Left lung (tissue), 10 donors: ENCODE measurements around the gene SPACA5B. TPM values are rescaled to one million over a fixed set of nuclear protein-coding genes. Genes with fewer than 3 reads are reported as not detected.
"Not testable (repeated sequence)": the region's sequence is repeated elsewhere in the genome, so short reads cannot be mapped to it uniquely, and the experiment has no call there.

ENCODE experiments used
- ATAC-seq: fragments of 200-7000 bp; cut with Tn5 transposase; one replicate; pipeline ENCODE4 v1.9.1; 2020; ENCODE audit warnings: moderate library complexity
- DNase-seq, 4 donors: peaks; one replicate each; pipeline ENCODE4 v3.0.0-alpha.2; 2013 to 2020
- H3K27ac ChIP-seq, 2 donors: fragments of 200-600 bp; sonication (generic) in 1 of 2; one replicate each; pipeline versions ENCODE4 v1.5.0 to v1.8.0; 2020 to 2021
- H3K27me3 ChIP-seq, 2 donors: fragments of 200-600 bp; sonication (generic) in 1 of 2; one replicate each; pipeline versions ENCODE4 v1.5.0 to v1.8.0; 2020 to 2021
- H3K36me3 ChIP-seq, 2 donors: fragments of 200-600 bp; sonication (generic) in 1 of 2; one replicate each; pipeline versions ENCODE4 v1.5.0 to v1.8.0; 2020 to 2021
- H3K4me1 ChIP-seq, 2 donors: fragments of 200-600 bp; one replicate each; pipeline ENCODE4 v1.8.0; 2021
- H3K4me3 ChIP-seq, 2 donors: fragments of 200-600 bp; sonication (generic) in 1 of 2; one replicate each; pipeline versions ENCODE4 v1.5.0 to v1.8.0; 2020 to 2021; ENCODE audit warnings: mild to moderate bottlenecking in 1 of 2
- H3K9me3 ChIP-seq, 2 donors: fragments of 200-600 bp; sonication (generic) in 1 of 2; one replicate each; pipeline versions ENCODE4 v1.5.0 to v1.8.0; 2020 to 2021
- intact Hi-C, 2 donors: fragments of 100-400 bp; cut with DNase I; formaldehyde crosslinking; loops; one replicate each; pipeline versions ENCODE4 v1.11.2 to v1.14.2; 2022
- polyA plus RNA-seq, 6 donors: library from polyadenylated mRNA; unstranded; fragments of 120-200 nt; gene quantifications; one replicate each; pipeline ENCODE4 v1.2.1, GENCODE V29; 2013; ENCODE audit not compliant: insufficient read length in 6 of 6
- total RNA-seq, 2 donors: library from RNA; stranded (reverse); fragmentation: NEBNext Ultra II Directional; extraction: Animal tissue kit (Norgen Biotek cat#: 25700); gene quantifications; one replicate each; pipeline ENCODE4 v1.2.1, GENCODE V29; 2021
- TF ChIP-seq, protein P1 (sequence below), 2 donors: fragments of 200-600 bp; sonication (generic) in 1 of 2; IDR thresholded peaks; one replicate each; pipeline versions ENCODE4 v1.5.0 to v1.8.0; 2021; ENCODE audit warnings: antibody characterized with exemption in 2 of 2
- donor health status: DM: no; HTN: yes; CAD: no.
- donor health status: DM: no; HTN: no; CAD: no.

The SPACA5B gene
- total and polyA plus RNA-seq, 8 donors = 0.35 TPM; not detected in 7

- no peaks in the 10 kb centered on the region for H3K4me1 ChIP-seq
- TF ChIP-seq, protein P1, sequence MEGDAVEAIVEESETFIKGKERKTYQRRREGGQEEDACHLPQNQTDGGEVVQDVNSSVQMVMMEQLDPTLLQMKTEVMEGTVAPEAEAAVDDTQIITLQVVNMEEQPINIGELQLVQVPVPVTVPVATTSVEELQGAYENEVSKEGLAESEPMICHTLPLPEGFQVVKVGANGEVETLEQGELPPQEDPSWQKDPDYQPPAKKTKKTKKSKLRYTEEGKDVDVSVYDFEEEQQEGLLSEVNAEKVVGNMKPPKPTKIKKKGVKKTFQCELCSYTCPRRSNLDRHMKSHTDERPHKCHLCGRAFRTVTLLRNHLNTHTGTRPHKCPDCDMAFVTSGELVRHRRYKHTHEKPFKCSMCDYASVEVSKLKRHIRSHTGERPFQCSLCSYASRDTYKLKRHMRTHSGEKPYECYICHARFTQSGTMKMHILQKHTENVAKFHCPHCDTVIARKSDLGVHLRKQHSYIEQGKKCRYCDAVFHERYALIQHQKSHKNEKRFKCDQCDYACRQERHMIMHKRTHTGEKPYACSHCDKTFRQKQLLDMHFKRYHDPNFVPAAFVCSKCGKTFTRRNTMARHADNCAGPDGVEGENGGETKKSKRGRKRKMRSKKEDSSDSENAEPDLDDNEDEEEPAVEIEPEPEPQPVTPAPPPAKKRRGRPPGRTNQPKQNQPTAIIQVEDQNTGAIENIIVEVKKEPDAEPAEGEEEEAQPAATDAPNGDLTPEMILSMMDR (IDR thresholded peaks at IDR 0.05) = no peak
- intact Hi-C loops = no loop called here
- DNase-seq (no peak), ATAC-seq (no peak)
- no peak overlapping the region for H3K27ac ChIP-seq
- no peaks in the 10 kb centered on the region for H3K27me3 ChIP-seq
- H3K9me3 ChIP-seq = no peaks in the 10 kb centered on the region
- H3K4me3 ChIP-seq = no peak overlapping the region
- no peaks in the 10 kb centered on the region for H3K36me3 ChIP-seq
Measured at GRCh38 chrX:48153769-48154168, 23.3 kb downstream of the SPACA5B start.

GRCh38 chrX:48154796-48155195, 24.4 kb downstream of the SPACA5B start:
- no peaks in the 10 kb centered on the region for H3K9me3 ChIP-seq
- H3K4me3 ChIP-seq = no peak overlapping the region
- ATAC-seq (no peak), DNase-seq (no peak)
- TF ChIP-seq, protein P1 (IDR thresholded peaks at IDR 0.05) = no peak
- no peaks in the 10 kb centered on the region for H3K27me3 ChIP-seq
- no peak overlapping the region for H3K27ac ChIP-seq
- no peaks in the 10 kb centered on the region for H3K4me1 ChIP-seq
- intact Hi-C loops = no loop called here
- no peaks in the 10 kb centered on the region for H3K36me3 ChIP-seq

DNA sequence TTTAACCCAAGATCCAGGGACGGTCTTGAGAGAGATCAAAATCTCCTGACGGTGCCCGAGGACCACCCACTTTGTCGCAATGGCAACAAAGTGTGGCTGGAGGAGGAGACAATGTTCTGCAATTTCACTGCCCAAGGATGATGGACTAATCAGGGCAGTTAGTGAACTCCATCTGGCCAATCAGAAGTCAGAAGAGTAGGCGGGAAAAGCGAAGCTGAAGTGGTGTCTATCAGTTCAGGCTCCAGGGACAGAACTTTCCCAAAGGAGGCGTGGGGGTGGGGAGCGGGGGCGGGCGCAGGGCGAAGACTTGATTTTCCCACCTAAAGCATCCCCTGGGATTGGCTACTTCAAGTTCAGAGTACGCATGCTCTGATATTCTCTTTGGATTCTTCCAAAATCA, 25.6 kb downstream of the SPACA5B start:
- no peak for DNase-seq
- Histone ChIP-seq H3K4me3 (no peak overlapping the region), H3K36me3 (no peaks in the 10 kb centered on the region), H3K4me1 (no peaks in the 10 kb centered on the region), H3K9me3 (no peaks in the 10 kb centered on the region), H3K27me3 (no peaks in the 10 kb centered on the region), H3K27ac (no peak overlapping the region)
- intact Hi-C loops = no loop called here
- ATAC-seq = no peak
- TF ChIP-seq, protein P1 (IDR thresholded peaks at IDR 0.05) = no peak

DNA sequence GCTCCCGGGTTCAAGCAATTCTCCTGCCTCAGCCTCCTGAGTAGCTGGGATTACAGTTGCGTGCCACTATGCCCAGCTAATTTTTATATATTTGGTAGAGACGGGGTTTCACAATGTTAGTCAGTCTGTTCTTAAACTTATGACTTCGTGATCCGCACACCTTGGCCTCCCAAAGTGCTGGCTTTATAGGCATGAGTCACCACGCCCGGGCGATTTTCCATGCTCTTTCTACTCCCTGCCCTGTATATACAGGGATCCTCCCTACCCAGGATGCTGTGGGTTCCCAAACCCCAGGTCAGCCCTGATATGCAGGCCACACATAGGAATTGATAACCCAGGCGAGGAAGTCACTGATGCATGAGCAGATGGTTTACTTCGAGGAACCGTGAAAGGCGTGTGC, 34.8 kb downstream of the SPACA5B start:
- Histone ChIP-seq H3K4me1 (no peaks in the 10 kb centered on the region), H3K36me3 (no peaks in the 10 kb centered on the region), H3K9me3 (no peaks in the 10 kb centered on the region), H3K4me3 (no peak overlapping the region), H3K27me3 (no peaks in the 10 kb centered on the region), H3K27ac (no peak overlapping the region)
- intact Hi-C loops = no loop called here
- TF ChIP-seq, protein P1 (IDR thresholded peaks at IDR 0.05) = no peak
- ATAC-seq (no peak), DNase-seq (no peak)

DNA sequence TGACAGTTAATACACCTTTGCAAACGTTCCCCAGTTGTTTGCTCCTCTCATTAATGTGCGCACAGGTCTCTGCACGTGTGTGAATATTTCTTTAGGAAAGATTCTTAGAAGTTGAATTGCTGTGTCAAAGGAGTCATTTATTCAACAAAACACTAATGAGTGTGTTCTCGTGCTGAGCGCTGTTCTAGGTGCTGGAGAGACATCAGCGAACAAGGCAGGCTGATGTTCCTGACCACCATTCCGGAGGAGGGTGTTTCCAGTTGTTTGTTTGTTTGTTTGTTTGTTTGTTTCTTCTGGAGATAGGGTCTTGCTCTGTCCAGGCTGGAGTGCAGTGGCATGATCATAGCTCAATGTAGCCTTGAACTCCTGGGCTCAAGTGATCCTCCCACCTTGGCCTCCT, 35.9 kb downstream of the SPACA5B start:
- H3K9me3 ChIP-seq, H3K4me1 ChIP-seq, H3K4me3 ChIP-seq, DNase-seq, H3K27me3 ChIP-seq, intact Hi-C loops, ATAC-seq, H3K36me3 ChIP-seq, H3K27ac ChIP-seq: not testable (repeated sequence)

DNA sequence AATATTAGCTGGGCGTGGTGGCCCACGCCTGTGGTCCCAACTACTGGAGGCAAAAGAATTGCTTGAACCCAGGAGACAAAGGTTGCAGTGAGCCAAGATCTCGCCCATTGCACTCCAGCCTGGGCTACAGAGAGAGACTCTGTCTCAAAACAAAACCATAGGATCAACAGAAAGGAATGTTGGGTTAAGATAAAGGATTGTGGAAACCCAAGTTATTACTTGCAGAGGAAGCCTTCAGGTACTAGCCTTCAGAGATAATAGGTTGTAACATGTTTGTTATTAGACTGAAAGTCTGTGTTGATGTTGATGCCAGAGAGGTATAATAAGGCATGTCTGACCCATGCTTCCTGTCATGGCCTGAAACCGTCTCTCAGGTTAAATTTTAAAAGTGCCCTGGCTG, 49.3 kb downstream of the SPACA5B start:
- no peaks in the 10 kb centered on the region for H3K36me3 ChIP-seq
- H3K4me1 ChIP-seq = no peaks in the 10 kb centered on the region
- no peak overlapping the region for H3K27ac ChIP-seq
- DNase-seq = no peak
- no peak overlapping the region for H3K4me3 ChIP-seq
- intact Hi-C loops = no loop called here
- H3K27me3 ChIP-seq = no peaks in the 10 kb centered on the region
- H3K9me3 ChIP-seq = no peaks in the 10 kb centered on the region
- TF ChIP-seq, protein P1 (IDR thresholded peaks at IDR 0.05) = no peak
- ATAC-seq = no peak
